ENCODE data around the gene VRK2.
"Not testable (repeated sequence)": the region's sequence is repeated elsewhere in the genome, so short reads cannot be mapped to it uniquely, and the experiment has no call there.

The VRK2 gene

GRCh38 chr2:58106896-58107295, 60.3 kb downstream of the VRK2 start:
- TF ChIP-seq, protein P1, sequence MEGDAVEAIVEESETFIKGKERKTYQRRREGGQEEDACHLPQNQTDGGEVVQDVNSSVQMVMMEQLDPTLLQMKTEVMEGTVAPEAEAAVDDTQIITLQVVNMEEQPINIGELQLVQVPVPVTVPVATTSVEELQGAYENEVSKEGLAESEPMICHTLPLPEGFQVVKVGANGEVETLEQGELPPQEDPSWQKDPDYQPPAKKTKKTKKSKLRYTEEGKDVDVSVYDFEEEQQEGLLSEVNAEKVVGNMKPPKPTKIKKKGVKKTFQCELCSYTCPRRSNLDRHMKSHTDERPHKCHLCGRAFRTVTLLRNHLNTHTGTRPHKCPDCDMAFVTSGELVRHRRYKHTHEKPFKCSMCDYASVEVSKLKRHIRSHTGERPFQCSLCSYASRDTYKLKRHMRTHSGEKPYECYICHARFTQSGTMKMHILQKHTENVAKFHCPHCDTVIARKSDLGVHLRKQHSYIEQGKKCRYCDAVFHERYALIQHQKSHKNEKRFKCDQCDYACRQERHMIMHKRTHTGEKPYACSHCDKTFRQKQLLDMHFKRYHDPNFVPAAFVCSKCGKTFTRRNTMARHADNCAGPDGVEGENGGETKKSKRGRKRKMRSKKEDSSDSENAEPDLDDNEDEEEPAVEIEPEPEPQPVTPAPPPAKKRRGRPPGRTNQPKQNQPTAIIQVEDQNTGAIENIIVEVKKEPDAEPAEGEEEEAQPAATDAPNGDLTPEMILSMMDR (IDR thresholded peaks at IDR 0.05) = no peak
- H3K27ac ChIP-seq = no peak overlapping the region

GRCh38 chr2:58107803-58108710, 61.5 kb downstream of the VRK2 start:
- TF ChIP-seq, protein P1 (IDR thresholded peaks at IDR 0.05) = no peak
- H3K4me3 ChIP-seq = no peak overlapping the region
- peak overlapping the region in 1 of 2 donors; percentile 16 for H3K27ac ChIP-seq
- no peak for DNase-seq (ENCODE audit: low spot score)

More at GRCh38 chr2:58106896-58107295, 60.3 kb downstream of the VRK2 start:
- no peak overlapping the region for H3K4me3 ChIP-seq
- no peak for DNase-seq (ENCODE audit: low spot score)

- Histone ChIP-seq H3K4me3 (no peak overlapping the region), H3K27ac (no peak overlapping the region)
- no peak for DNase-seq (ENCODE audit: low spot score)
- TF ChIP-seq, protein P1 (IDR thresholded peaks at IDR 0.05) = no peak
These were observed 62.9 kb downstream of the VRK2 start for GRCh38 chr2:58109481-58109880.

GRCh38 chr2:58110765-58111164, 64.2 kb downstream of the VRK2 start:
- no peak overlapping the region for H3K27ac ChIP-seq
- no peak for DNase-seq (ENCODE audit: low spot score)
- TF ChIP-seq, protein P1 (IDR thresholded peaks at IDR 0.05) = no peak

DNA sequence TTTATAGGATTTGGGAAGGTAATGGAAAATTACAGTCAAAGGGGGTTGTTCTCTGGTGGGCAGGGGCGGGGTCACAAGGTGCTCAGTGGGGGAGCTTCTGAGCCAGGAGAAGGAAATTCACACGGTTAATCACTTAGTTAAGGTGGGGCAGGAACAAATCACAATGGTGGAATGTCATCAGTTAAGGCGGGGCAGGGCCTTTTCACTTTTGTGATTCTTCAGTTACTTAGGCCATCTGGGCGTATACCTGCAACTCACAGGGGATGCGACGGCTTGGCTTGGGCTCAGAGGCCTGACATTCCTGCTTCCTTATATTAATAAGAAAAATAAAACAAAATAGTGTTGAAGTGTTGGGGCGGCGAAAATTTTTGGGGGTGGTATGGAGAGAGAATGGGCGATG, 67.0 kb downstream of the VRK2 start:
- not testable (repeated sequence) for H3K4me3 ChIP-seq; H3K27ac ChIP-seq; DNase-seq (ENCODE audit: low spot score)

More at GRCh38 chr2:58110765-58111164, 64.2 kb downstream of the VRK2 start:
- no peak overlapping the region for H3K4me3 ChIP-seq

DNA sequence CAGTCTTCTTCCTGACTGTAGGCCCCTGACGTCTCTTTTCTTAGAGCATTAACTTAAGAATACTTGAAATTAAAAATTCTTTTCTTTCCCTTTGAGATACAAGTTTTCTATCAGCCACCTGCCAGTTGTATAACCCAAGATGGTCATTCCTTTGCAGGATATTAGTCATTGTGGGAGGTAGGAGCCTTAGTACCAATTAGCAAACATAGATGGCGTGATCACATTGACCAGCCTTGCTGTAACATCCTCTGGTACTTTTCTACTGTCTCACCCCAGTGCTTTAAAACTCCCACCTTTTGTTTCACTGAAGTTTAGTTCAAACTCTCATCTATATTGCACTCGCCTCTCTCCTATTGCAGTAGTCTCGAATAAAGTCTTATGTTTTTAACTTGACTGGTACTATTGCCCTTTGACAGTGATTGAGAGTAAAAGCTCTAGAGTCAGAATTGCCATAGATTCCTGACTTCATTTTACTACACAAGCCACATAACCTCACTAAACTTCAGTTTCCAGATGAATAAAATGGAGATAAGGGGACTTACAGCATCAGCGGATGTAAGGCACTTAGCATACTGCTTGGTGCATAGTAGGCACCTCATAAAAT, 74.1 kb downstream of the VRK2 start:
- TF ChIP-seq, protein P1 (IDR thresholded peaks at IDR 0.05) = no peak
- no peak overlapping the region for H3K4me3 ChIP-seq
- DNase-seq (ENCODE audit: low spot score) = no peak
- H3K27ac ChIP-seq = no peak overlapping the region

DNA sequence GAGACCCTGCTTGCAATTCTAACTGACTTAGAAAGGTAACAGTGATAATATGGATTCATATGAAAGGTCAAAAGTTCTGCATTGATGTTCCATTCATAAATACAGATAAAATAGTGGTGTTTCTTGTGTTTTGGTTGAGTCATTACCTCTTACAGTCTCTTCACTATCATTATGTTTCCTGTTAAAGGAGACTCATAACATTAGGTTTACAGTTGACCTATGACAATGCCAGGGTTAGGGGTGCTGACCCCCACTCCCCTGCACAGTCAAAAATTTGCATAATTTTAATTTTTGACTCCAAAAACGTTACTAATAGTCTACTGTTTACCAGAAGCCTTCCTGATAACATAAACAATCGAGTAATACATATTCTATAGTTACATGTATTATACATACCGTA, 75.4 kb downstream of the VRK2 start:
- no peak for DNase-seq (ENCODE audit: low spot score)

More for the DNA sequence above, 75.4 kb downstream of the VRK2 start:
- no peak overlapping the region for H3K4me3 ChIP-seq
- TF ChIP-seq, protein P1 (IDR thresholded peaks at IDR 0.05) = no peak
- H3K27ac ChIP-seq = no peak overlapping the region
